HCT116 (cell line): ENCODE results near the gene SORCS2. TPM values are rescaled to one million over a fixed set of nuclear protein-coding genes. Genes with fewer than 3 reads are reported as not detected.

Experiments
- ATAC-seq: fragments of 200-7000 bp; cut with Tn5 transposase; 2 replicates; pipeline ENCODE4 v1.9.1; 2020; ENCODE audit warnings: mild to moderate bottlenecking, moderate library complexity
- BruUV-seq: library from RNA; stranded (reverse); fragments of 400-500 nt; replicated peaks from 2 replicates; lab custom pipeline; 2021; lab: Mats Ljungman, UMichigan
- CTCF ChIA-PET: fragments of 300-600 bp; sonication (Branson Sonifier 250); formaldehyde crosslinking; loops from one replicate; lab custom pipeline; 2021; ENCODE audit warnings: antibody characterized with exemption; lab: Charles Lee
- POLR2A ChIA-PET: fragments of 300-600, 350-600 bp; sonication (Branson Sonifier 250); formaldehyde crosslinking; loops from one replicate; lab custom pipeline; 2021; ENCODE audit warnings: antibody characterized with exemption; lab: Charles Lee
- RAD21 ChIA-PET, 2 experiments: fragments of 300-600 bp; sonication (Branson Sonifier 250); formaldehyde crosslinking; loops; one replicate each; lab custom pipeline; 2023; ENCODE audit warnings: low total read pairs in 2 of 2; ENCODE audit not compliant: uncharacterized antibody in 2 of 2, unreplicated experiment in 2 of 2, low non-redundant PET in 1 of 2; lab: Charles Lee
- DNase-seq: peaks from one replicate; pipeline ENCODE4 v3.0.0-alpha.2; 2010; ENCODE audit warnings: low read depth, low spot score
- H2AFZ ChIP-seq: fragments of 200-600 bp; shearing (Covaris generic), sonication (generic); 2 replicates; pipeline ENCODE4 v1.6.1; 2017; ENCODE audit warnings: low read depth, mixed run types, mixed read lengths, antibody characterized with exemption, low read length; ENCODE audit not compliant: poor library complexity, severe bottlenecking
- H3K27ac ChIP-seq: 2 replicates; pipeline ENCODE4 v1.5.1; 2012; ENCODE audit warnings: low read depth, low read length
- H3K27me3 ChIP-seq: fragments of 200-600 bp; sonication (generic); 2 replicates; pipeline ENCODE4 v1.6.1; 2016; ENCODE audit warnings: mixed run types, low read length, mixed read lengths; ENCODE audit not compliant: insufficient read depth
- H3K36me3 ChIP-seq, 2 experiments: fragments of 200-500 bp in 1 of 2; fragments of 200-600 bp in 1 of 2; sonication (Bioruptor generic) in 1 of 2; sonication (generic) in 1 of 2; 2 replicates each; pipeline versions ENCODE4 v1.5.1 to v1.6.1; 2014 to 2016; ENCODE audit warnings: low read length in 2 of 2, inconsistent platforms in 1 of 2, mixed read lengths in 1 of 2, mixed run types in 1 of 2; ENCODE audit not compliant: insufficient read depth in 2 of 2, control insufficient read depth in 1 of 2
- H3K4me1 ChIP-seq, 2 experiments: fragments of 200-600 bp in 1 of 2; sonication (generic) in 1 of 2; 2 replicates each; pipeline versions ENCODE4 v1.5.1 to v1.6.1; 2012 to 2017; ENCODE audit warnings: low read length in 2 of 2, inconsistent platforms in 1 of 2, mild to moderate bottlenecking in 1 of 2, mixed read lengths in 1 of 2, mixed run types in 1 of 2, moderate library complexity in 1 of 2; ENCODE audit not compliant: insufficient read depth in 2 of 2, control insufficient read depth in 1 of 2
- H3K4me2 ChIP-seq: fragments of 200-600 bp; sonication (generic); 2 replicates; pipeline ENCODE4 v1.6.1; 2017; ENCODE audit warnings: mixed run types, low read length, mixed read lengths
- H3K4me3 ChIP-seq, 2 experiments: fragments of 200-600 bp in 1 of 2; sonication (generic) in 1 of 2; replicated peaks in 1 of 2; 2 replicates each; pipeline ENCODE4 v1.5.1; 2011 to 2016; ENCODE audit warnings: low read length in 2 of 2, control low read depth in 1 of 2, low read depth in 1 of 2, mild to moderate bottlenecking in 1 of 2, mixed read lengths in 1 of 2, mixed run types in 1 of 2
- H3K79me2 ChIP-seq: fragments of 200-600 bp; sonication (generic); 2 replicates; pipeline ENCODE4 v1.6.1; 2017; ENCODE audit warnings: mild to moderate bottlenecking, mixed run types, low read length, moderate library complexity, mixed read lengths; ENCODE audit not compliant: insufficient read depth
- H3K9ac ChIP-seq: fragments of 200-600 bp; sonication (generic); 2 replicates; pipeline ENCODE4 v1.6.1; 2016; ENCODE audit warnings: low read length, mixed read lengths
- H3K9me2 ChIP-seq: fragments of 200-600 bp; sonication (generic), shearing (Covaris generic); 2 replicates; pipeline ENCODE4 v1.6.1; 2017; ENCODE audit warnings: mixed run types, mild to moderate bottlenecking, moderate library complexity; ENCODE audit not compliant: insufficient read depth
- H3K9me3 ChIP-seq, 2 experiments: fragments of 200-500 bp in 1 of 2; fragments of 200-600 bp in 1 of 2; sonication (Bioruptor generic) in 1 of 2; sonication (generic) in 1 of 2; 2 replicates each; pipeline ENCODE4 v1.6.1; 2014 to 2017; ENCODE audit warnings: low read length in 2 of 2, mixed read lengths in 2 of 2, inconsistent platforms in 1 of 2, low read depth in 1 of 2, mild to moderate bottlenecking in 1 of 2, mixed run types in 1 of 2, moderate library complexity in 1 of 2; ENCODE audit not compliant: control insufficient read depth in 1 of 2, insufficient read depth in 1 of 2
- H4K20me1 ChIP-seq: fragments of 200-600 bp; sonication (generic), shearing (Covaris generic); 2 replicates; pipeline ENCODE4 v1.6.1; 2017; ENCODE audit warnings: mixed run types, mild to moderate bottlenecking, moderate library complexity; ENCODE audit not compliant: insufficient read depth
- CBX3 ChIP-seq: IDR thresholded peaks from 2 replicates; pipeline ENCODE4 v1.6.1; 2012; ENCODE audit warnings: low read depth
- ELF1 ChIP-seq: IDR thresholded peaks from 2 replicates; pipeline ENCODE4 v1.6.1; 2012; ENCODE audit warnings: low read depth, borderline replicate concordance
- EZH2 ChIP-seq: fragments of 200-600 bp; sonication (generic); IDR thresholded peaks from 2 replicates; pipeline ENCODE4 v1.6.1; 2017; ENCODE audit warnings: antibody characterized with exemption, mixed run types
- EZH2phosphoT487 ChIP-seq: fragments of 200-600 bp; IDR thresholded peaks from 2 replicates; pipeline ENCODE4 v1.6.1; 2018; ENCODE audit warnings: antibody characterized with exemption, borderline replicate concordance
- FOSL1 ChIP-seq: IDR thresholded peaks from 2 replicates; pipeline ENCODE4 v1.6.1; 2012; ENCODE audit warnings: low read depth
- JUND ChIP-seq: IDR thresholded peaks from 2 replicates; pipeline ENCODE4 v1.6.1; 2012
- TCF7L2 ChIP-seq: IDR thresholded peaks from 2 replicates; pipeline ENCODE4 v1.7.0; 2011; ENCODE audit warnings: borderline replicate concordance, inconsistent platforms; ENCODE audit not compliant: insufficient read depth, insufficient read length; ENCODE audit errors: extremely low read depth
- ZFX ChIP-seq: fragments of 450-650 bp; IDR thresholded peaks from 2 replicates; pipeline ENCODE4 v1.6.1; 2017
- intact Hi-C: fragments of 100-400 bp; cut with micrococcal nuclease; formaldehyde crosslinking; loops from 2 replicates; pipeline ENCODE4 v1.10.0; 2022
- total RNA-seq: library from RNA; stranded (reverse); gene quantifications from one replicate; pipeline ENCODE4 v1.2.1, GENCODE V29; 2021; ENCODE audit not compliant: unreplicated experiment
- TF ChIP-seq, protein P1 (sequence below): IDR thresholded peaks from 2 replicates; pipeline ENCODE4 v1.6.1; 2012
- TF ChIP-seq, protein P2 (sequence below): IDR thresholded peaks from 2 replicates; pipeline ENCODE4 v1.6.1; 2012; ENCODE audit warnings: low read depth
- TF ChIP-seq, protein P3 (sequence below): IDR thresholded peaks from 2 replicates; pipeline ENCODE4 v1.6.1; 2012

The SORCS2 gene
- total RNA-seq, 1 experiment from 2014 or later, result 0.37 TPM

DNA sequence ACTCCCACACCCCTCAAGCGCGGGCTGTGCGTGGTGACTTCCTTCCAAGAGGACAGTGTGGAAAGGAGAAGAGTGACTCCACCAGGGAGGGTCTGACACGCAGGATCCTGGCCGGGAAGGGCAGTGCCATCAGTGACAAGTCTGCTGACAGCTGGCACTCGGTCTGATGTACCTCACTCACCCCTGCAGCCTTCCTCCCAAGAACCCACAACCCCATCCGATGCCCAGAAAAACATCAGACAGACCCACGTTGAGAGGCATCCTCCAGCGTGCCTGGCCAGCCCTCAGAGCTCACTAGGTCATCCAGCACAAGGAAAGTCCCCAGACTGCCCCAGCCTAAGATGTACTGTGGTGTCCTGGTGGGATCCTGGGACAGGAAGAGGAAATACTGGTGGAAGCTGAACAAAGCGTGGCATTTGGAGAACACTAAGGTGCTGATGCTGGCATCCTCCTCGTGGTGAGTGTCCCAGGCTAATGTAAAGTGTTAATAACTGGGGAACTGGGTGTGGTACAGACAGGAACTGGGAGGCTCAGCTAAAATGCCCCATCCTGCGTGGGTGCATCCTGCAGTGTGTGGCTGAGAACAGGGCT is 442.4 kb downstream of the SORCS2 start:
- no peak overlapping the region for H3K4me2 ChIP-seq
- CTCF ChIA-PET, result no interaction called here
- TF ChIP-seq ZFX, result no peak
- TF ChIP-seq, protein P1, sequence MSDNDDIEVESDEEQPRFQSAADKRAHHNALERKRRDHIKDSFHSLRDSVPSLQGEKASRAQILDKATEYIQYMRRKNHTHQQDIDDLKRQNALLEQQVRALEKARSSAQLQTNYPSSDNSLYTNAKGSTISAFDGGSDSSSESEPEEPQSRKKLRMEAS, result no peak
- TF ChIP-seq, all 23 proteins: peak for 0
- Histone ChIP-seq H3K9me3 (peaks cover 3 to 4% of the 10 kb centered on the region in 2 experiments; a peak in 1 of 4 replicates), H3K4me1 (peaks cover 3 to 20% of the 10 kb centered on the region in 2 experiments), H3K4me3 (no peak overlapping the region), H2AFZ (no peak overlapping the region), H3K79me2 (no peaks in the 10 kb centered on the region), H3K9ac (no peak overlapping the region), H3K36me3 (no peaks in the 10 kb centered on the region), H3K27ac (no peak overlapping the region), H3K9me2 (no peaks in the 10 kb centered on the region), H3K27me3 (peaks cover 10% of the 10 kb centered on the region), H4K20me1 (no peaks in the 10 kb centered on the region)
- intact Hi-C loops, result no loop called here
- POLR2A ChIA-PET, result no interaction called here
- RAD21 ChIA-PET, result no interaction called here
- DNase-seq, result no peak
- no TSS peak for BruUV-seq
- ATAC-seq, result no peak

DNA sequence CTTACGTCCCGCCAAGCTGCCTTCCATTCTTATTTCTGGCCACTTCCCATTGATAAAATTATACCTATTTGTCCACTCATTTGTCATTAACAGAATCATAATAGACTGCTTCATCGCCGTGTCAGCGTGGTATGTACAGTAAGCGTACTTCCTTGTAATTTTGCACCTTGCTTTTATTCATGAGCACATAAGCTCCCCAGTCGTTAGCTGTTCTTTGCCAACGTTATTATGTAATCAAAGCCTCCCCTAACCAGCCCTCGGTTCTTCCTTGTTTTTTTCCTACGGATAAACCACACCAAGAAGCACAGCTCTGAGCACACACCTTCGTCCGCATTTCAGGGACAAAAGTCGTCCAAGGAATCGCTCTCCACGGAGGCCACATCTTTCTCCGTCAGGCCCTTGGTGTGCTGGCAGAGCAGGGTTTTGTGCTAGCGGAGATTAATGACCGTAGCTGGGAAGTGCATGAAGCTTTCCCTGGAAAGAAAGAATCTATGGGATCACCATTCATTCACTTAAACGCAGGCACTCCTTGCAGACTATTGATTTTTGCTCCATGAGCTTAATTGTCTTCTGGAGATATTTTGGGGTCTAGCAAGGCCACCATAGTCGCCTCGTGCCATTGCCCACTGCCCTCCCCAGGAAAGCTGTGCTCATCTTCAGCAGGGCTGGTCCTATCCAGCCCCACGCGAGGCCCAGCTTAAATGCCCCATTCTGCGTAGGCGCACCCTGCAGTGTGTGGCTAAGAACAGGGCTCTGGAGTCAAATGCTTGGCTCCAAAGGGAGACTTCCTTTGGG is 443.3 kb downstream of the SORCS2 start:
- Histone ChIP-seq H3K9me3 (no peaks in the 10 kb centered on the region), H3K27ac (no peak overlapping the region), H3K79me2 (no peaks in the 10 kb centered on the region), H3K9me2 (no peaks in the 10 kb centered on the region), H3K36me3 (no peaks in the 10 kb centered on the region), H4K20me1 (no peaks in the 10 kb centered on the region), H3K4me1 (peaks cover 3 to 12% of the 10 kb centered on the region in 2 experiments), H3K4me3 (no peak overlapping the region), H3K4me2 (no peak overlapping the region), H3K27me3 (peaks cover 10% of the 10 kb centered on the region), H3K9ac (no peak overlapping the region), H2AFZ (no peak overlapping the region)
- no TSS peak for BruUV-seq
- TF ChIP-seq ELF1 (no peak), EZH2 (no peak), JUND (no peak), TCF7L2 (no peak), FOSL1 (no peak), CBX3 (no peak), EZH2phosphoT487 (no peak)
- TF ChIP-seq, protein P2, sequence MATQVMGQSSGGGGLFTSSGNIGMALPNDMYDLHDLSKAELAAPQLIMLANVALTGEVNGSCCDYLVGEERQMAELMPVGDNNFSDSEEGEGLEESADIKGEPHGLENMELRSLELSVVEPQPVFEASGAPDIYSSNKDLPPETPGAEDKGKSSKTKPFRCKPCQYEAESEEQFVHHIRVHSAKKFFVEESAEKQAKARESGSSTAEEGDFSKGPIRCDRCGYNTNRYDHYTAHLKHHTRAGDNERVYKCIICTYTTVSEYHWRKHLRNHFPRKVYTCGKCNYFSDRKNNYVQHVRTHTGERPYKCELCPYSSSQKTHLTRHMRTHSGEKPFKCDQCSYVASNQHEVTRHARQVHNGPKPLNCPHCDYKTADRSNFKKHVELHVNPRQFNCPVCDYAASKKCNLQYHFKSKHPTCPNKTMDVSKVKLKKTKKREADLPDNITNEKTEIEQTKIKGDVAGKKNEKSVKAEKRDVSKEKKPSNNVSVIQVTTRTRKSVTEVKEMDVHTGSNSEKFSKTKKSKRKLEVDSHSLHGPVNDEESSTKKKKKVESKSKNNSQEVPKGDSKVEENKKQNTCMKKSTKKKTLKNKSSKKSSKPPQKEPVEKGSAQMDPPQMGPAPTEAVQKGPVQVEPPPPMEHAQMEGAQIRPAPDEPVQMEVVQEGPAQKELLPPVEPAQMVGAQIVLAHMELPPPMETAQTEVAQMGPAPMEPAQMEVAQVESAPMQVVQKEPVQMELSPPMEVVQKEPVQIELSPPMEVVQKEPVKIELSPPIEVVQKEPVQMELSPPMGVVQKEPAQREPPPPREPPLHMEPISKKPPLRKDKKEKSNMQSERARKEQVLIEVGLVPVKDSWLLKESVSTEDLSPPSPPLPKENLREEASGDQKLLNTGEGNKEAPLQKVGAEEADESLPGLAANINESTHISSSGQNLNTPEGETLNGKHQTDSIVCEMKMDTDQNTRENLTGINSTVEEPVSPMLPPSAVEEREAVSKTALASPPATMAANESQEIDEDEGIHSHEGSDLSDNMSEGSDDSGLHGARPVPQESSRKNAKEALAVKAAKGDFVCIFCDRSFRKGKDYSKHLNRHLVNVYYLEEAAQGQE, result no peak
- TF ChIP-seq, protein P3, sequence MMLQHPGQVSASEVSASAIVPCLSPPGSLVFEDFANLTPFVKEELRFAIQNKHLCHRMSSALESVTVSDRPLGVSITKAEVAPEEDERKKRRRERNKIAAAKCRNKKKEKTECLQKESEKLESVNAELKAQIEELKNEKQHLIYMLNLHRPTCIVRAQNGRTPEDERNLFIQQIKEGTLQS, result no peak
- no peak for ATAC-seq
- ChIA-PET CTCF (no interaction called here), RAD21 (no interaction called here), POLR2A (no interaction called here)
- no peak for DNase-seq
- intact Hi-C loops, result no loop called here
